ENCODE measurements around the gene FHOD3. TPM values are rescaled to one million over a fixed set of nuclear protein-coding genes. Genes with fewer than 3 reads are reported as not detected.

Gene FHOD3
- total RNA-seq, 1 experiment from 2014 or later, result 10.6 TPM

GRCh38 chr18:36622610-36623009, 325.1 kb downstream of the FHOD3 start:
- no peak for DNase-seq
- H3K9me3 ChIP-seq (ENCODE audit: insufficient read depth, low read depth), result no peaks in the 10 kb centered on the region
- no peaks in the 10 kb centered on the region for H4K20me1 ChIP-seq (ENCODE audit: insufficient read depth)
- no peaks in the 10 kb centered on the region for H3K36me3 ChIP-seq (ENCODE audit: low read depth)
- H3K27me3 ChIP-seq (ENCODE audit: insufficient read depth, low read depth), result no peaks in the 10 kb centered on the region
- POLR2A ChIA-PET (ENCODE audit: unreplicated experiment), result no interaction called here
- no peak overlapping the region for H3K4me2 ChIP-seq
- BruUV-seq (replicated peaks), result no TSS peak
- no peaks in the 10 kb centered on the region for H3F3A ChIP-seq (ENCODE audit: insufficient read depth, low read depth)
- CTCF ChIA-PET, result interaction anchor here (0.5 kb wide), 1 partner anchor 207 kb away, joined by 3 read pairs; no protein-coding TSS in a partner anchor
- no peaks in the 10 kb centered on the region for H3K9me2 ChIP-seq (ENCODE audit: insufficient read depth)
- intact Hi-C loops (cut with micrococcal nuclease; ENCODE audit: unreplicated experiment), result no loop called here
- no peak overlapping the region for H3K27ac ChIP-seq
- no peak overlapping the region for H3K4me3 ChIP-seq
- no peaks in the 10 kb centered on the region for H3K79me2 ChIP-seq (ENCODE audit: low read depth)
- H3K4me1 ChIP-seq (replicated peaks; ENCODE audit: insufficient read depth), result no peaks in the 10 kb centered on the region
- H2AFZ ChIP-seq, result no peak overlapping the region
- TF ChIP-seq EZH2 (IDR thresholded peaks at IDR 0.05; ENCODE audit: low read depth), result no peak
- no peak for TF ChIP-seq CTCF (conservative IDR thresholded peaks at IDR 0.05)

GRCh38 chr18:36623091-36623490, 325.6 kb downstream of the FHOD3 start:
- ChIA-PET CTCF (no interaction called here), POLR2A (ENCODE audit: unreplicated experiment) (no interaction called here)

GRCh38 chr18:36623681-36624190, 326.2 kb downstream of the FHOD3 start:
- Histone ChIP-seq H3K4me3 (no peak overlapping the region), H2AFZ (no peak overlapping the region), H3K4me1 (replicated peaks; ENCODE audit: insufficient read depth) (no peaks in the 10 kb centered on the region), H3K36me3 (ENCODE audit: low read depth) (no peaks in the 10 kb centered on the region), H3K4me2 (no peak overlapping the region), H3F3A (ENCODE audit: insufficient read depth, low read depth) (no peaks in the 10 kb centered on the region), H3K9me2 (ENCODE audit: insufficient read depth) (no peaks in the 10 kb centered on the region), H3K79me2 (ENCODE audit: low read depth) (no peaks in the 10 kb centered on the region), H3K27me3 (ENCODE audit: insufficient read depth, low read depth) (no peaks in the 10 kb centered on the region), H3K9me3 (ENCODE audit: insufficient read depth, low read depth) (no peaks in the 10 kb centered on the region), H4K20me1 (ENCODE audit: insufficient read depth) (no peaks in the 10 kb centered on the region), H3K27ac (no peak overlapping the region)
- TF ChIP-seq EZH2 (IDR thresholded peaks at IDR 0.05; ENCODE audit: low read depth) (no peak), CTCF (conservative IDR thresholded peaks at IDR 0.05) (no peak)
- POLR2A ChIA-PET (ENCODE audit: unreplicated experiment), result no interaction called here
- no peak for DNase-seq
- CTCF ChIA-PET, result no interaction called here
- intact Hi-C loops (cut with micrococcal nuclease; ENCODE audit: unreplicated experiment), result no loop called here
- BruUV-seq (replicated peaks), result no TSS peak

More at GRCh38 chr18:36623091-36623490, 325.6 kb downstream of the FHOD3 start:
- H3K36me3 ChIP-seq (ENCODE audit: low read depth), result no peaks in the 10 kb centered on the region
- H3K4me1 ChIP-seq (replicated peaks; ENCODE audit: insufficient read depth), result no peaks in the 10 kb centered on the region
- H3K4me3 ChIP-seq, result no peak overlapping the region
- no peaks in the 10 kb centered on the region for H3K9me3 ChIP-seq (ENCODE audit: insufficient read depth, low read depth)
- BruUV-seq (replicated peaks), result no TSS peak
- no peaks in the 10 kb centered on the region for H4K20me1 ChIP-seq (ENCODE audit: insufficient read depth)
- no peaks in the 10 kb centered on the region for H3F3A ChIP-seq (ENCODE audit: insufficient read depth, low read depth)
- no peak for DNase-seq
- H3K27me3 ChIP-seq (ENCODE audit: insufficient read depth, low read depth), result no peaks in the 10 kb centered on the region
- no peak overlapping the region for H3K4me2 ChIP-seq
- no peaks in the 10 kb centered on the region for H3K79me2 ChIP-seq (ENCODE audit: low read depth)
- no peak overlapping the region for H3K27ac ChIP-seq
- intact Hi-C loops (cut with micrococcal nuclease; ENCODE audit: unreplicated experiment), result no loop called here
- H2AFZ ChIP-seq, result no peak overlapping the region
- no peaks in the 10 kb centered on the region for H3K9me2 ChIP-seq (ENCODE audit: insufficient read depth)
- TF ChIP-seq EZH2 (IDR thresholded peaks at IDR 0.05; ENCODE audit: low read depth) (no peak), CTCF (conservative IDR thresholded peaks at IDR 0.05) (no peak)

Data from PC-9 (cell line).